ENCODE measurements around the gene PRSS36. TPM values are rescaled to one million over a fixed set of nuclear protein-coding genes. Genes with fewer than 3 reads are reported as not detected.

The PRSS36 gene
- total RNA-seq, 1 donor from 2014 or later = 1.4 TPM

- intact Hi-C loops (cut with micrococcal nuclease) = no loop called here
- Histone ChIP-seq H3K9me3 (replicated peaks) (no peaks in the 10 kb centered on the region), H3K27ac (replicated peaks) (no peak overlapping the region), H3K4me1 (peaks cover 61% of the 10 kb centered on the region), H3K4me3 (no peak overlapping the region), H3K27me3 (ENCODE audit: low read depth) (no peaks in the 10 kb centered on the region), H3K36me3 (peaks cover 91% of the 10 kb centered on the region)
- TF ChIP-seq CTCF (IDR thresholded peaks at IDR 0.05; ENCODE audit: borderline replicate concordance) = no peak
- DNase-seq = no peak
Measured at GRCh38 chr16:31186176-31186575, 36.3 kb upstream of the PRSS36 start.

- intact Hi-C loops (cut with micrococcal nuclease) = no loop called here
- Histone ChIP-seq H3K9me3 (replicated peaks) (no peaks in the 10 kb centered on the region), H3K4me3 (no peak overlapping the region), H3K36me3 (peaks cover 82% of the 10 kb centered on the region), H3K27ac (replicated peaks) (no peak overlapping the region), H3K4me1 (peaks cover 69% of the 10 kb centered on the region), H3K27me3 (ENCODE audit: low read depth) (no peaks in the 10 kb centered on the region)
- DNase-seq = no peak
- no peak for TF ChIP-seq CTCF (IDR thresholded peaks at IDR 0.05; ENCODE audit: borderline replicate concordance)
Measured at GRCh38 chr16:31185339-31185738, 35.5 kb upstream of the PRSS36 start.

- intact Hi-C loops (cut with micrococcal nuclease) = no loop called here
- H3K4me1 ChIP-seq = peaks cover 73% of the 10 kb centered on the region
- TF ChIP-seq CTCF (IDR thresholded peaks at IDR 0.05; ENCODE audit: borderline replicate concordance) = no peak
Measured at GRCh38 chr16:31184888-31185287, 35.0 kb upstream of the PRSS36 start.

GRCh38 chr16:31183432-31184428 is 33.9 kb upstream of the PRSS36 start:
- no peak for TF ChIP-seq CTCF (IDR thresholded peaks at IDR 0.05; ENCODE audit: borderline replicate concordance)

More at GRCh38 chr16:31184888-31185287, 35.0 kb upstream of the PRSS36 start:
- DNase-seq = no peak
- H3K27me3 ChIP-seq (ENCODE audit: low read depth) = no peaks in the 10 kb centered on the region
- H3K27ac ChIP-seq (replicated peaks) = no peak overlapping the region
- no peak overlapping the region for H3K4me3 ChIP-seq
- H3K36me3 ChIP-seq = peaks cover 78% of the 10 kb centered on the region
- no peaks in the 10 kb centered on the region for H3K9me3 ChIP-seq (replicated peaks)

GRCh38 chr16:31182391-31182790 is 32.5 kb upstream of the PRSS36 start:
- DNase-seq = no peak
- Histone ChIP-seq H3K4me1 (peaks cover 78% of the 10 kb centered on the region), H3K27me3 (ENCODE audit: low read depth) (no peaks in the 10 kb centered on the region), H3K9me3 (replicated peaks) (no peaks in the 10 kb centered on the region), H3K27ac (replicated peaks) (no peak overlapping the region), H3K4me3 (peak overlapping the region; percentile 98), H3K36me3 (peaks cover 53% of the 10 kb centered on the region)
- TF ChIP-seq CTCF (IDR thresholded peaks at IDR 0.05; ENCODE audit: borderline replicate concordance) = no peak
- intact Hi-C loops (cut with micrococcal nuclease) = no loop called here

More at GRCh38 chr16:31183432-31184428, 33.9 kb upstream of the PRSS36 start:
- intact Hi-C loops (cut with micrococcal nuclease) = no loop called here
- H3K27ac ChIP-seq (replicated peaks) = no peak overlapping the region
- H3K36me3 ChIP-seq = peaks cover 66% of the 10 kb centered on the region
- no peaks in the 10 kb centered on the region for H3K27me3 ChIP-seq (ENCODE audit: low read depth)
- no peak for DNase-seq
- H3K9me3 ChIP-seq (replicated peaks) = no peaks in the 10 kb centered on the region
- H3K4me1 ChIP-seq = peaks cover 77% of the 10 kb centered on the region
- peak overlapping the region; percentile 0 for H3K4me3 ChIP-seq
